RWPE2 (cell line): Measurements from ENCODE around the gene TMEM150A.

Experiments used
- ATAC-seq: fragments of 200-7000 bp; cut with Tn5 transposase; 3 replicates; pipeline ENCODE4 v1.9.1; 2021; ENCODE audit warnings: low read depth
- DNase-seq: peaks from one replicate; pipeline ENCODE4 v3.0.0-alpha.2; 2020; ENCODE audit warnings: low spot score
- H3K27ac ChIP-seq: fragments of 450-650 bp; 2 replicates; pipeline ENCODE4 v1.5.1; 2017; ENCODE audit warnings: mild to moderate bottlenecking; ENCODE audit not compliant: poor library complexity, severe bottlenecking
- H3K27me3 ChIP-seq: fragments of 250-450 bp; sonication (Bioruptor Pico); 2 replicates; pipeline ENCODE4 v1.5.1; 2021; ENCODE audit warnings: mild to moderate bottlenecking, moderate library complexity; ENCODE audit not compliant: insufficient read depth, poor library complexity, severe bottlenecking
- H3K36me3 ChIP-seq: fragments of 250-450 bp; sonication (Bioruptor Pico); 2 replicates; pipeline ENCODE4 v1.5.1; 2020; ENCODE audit warnings: low read depth, mild to moderate bottlenecking, moderate library complexity
- H3K4me1 ChIP-seq: fragments of 250-450 bp; sonication (Bioruptor Pico); 2 replicates; pipeline ENCODE4 v1.5.1; 2021; ENCODE audit warnings: mild to moderate bottlenecking, moderate library complexity; ENCODE audit not compliant: insufficient read depth, poor library complexity, severe bottlenecking
- H3K4me3 ChIP-seq: fragments of 250-450 bp; sonication (Bioruptor Pico); 2 replicates; pipeline ENCODE4 v1.5.1; 2021; ENCODE audit warnings: mild to moderate bottlenecking, moderate library complexity; ENCODE audit not compliant: severe bottlenecking
- H3K9me3 ChIP-seq: fragments of 250-450 bp; sonication (Bioruptor Pico); 2 replicates; pipeline ENCODE4 v1.5.1; 2021; ENCODE audit warnings: mild to moderate bottlenecking, moderate library complexity; ENCODE audit not compliant: severe bottlenecking
- CTCF ChIP-seq: fragments of 450-650 bp; IDR thresholded peaks from one replicate; pipeline ENCODE4 v1.5.1; 2017; ENCODE audit warnings: mild to moderate bottlenecking, moderate library complexity; ENCODE audit not compliant: poor library complexity, severe bottlenecking

The TMEM150A gene

GRCh38 chr2:85602476-85603234, at the start of gene TMEM150A:
TSS of gene TMEM150A (minus strand) at chr2:85602698. CDS start at chr2:85601948, 750 bp downstream.
- no peak for TF ChIP-seq CTCF
- Histone ChIP-seq H3K4me3 (peak within 1 kb of the TSS; percentile 58), H3K36me3 (peaks cover 11% of the 10 kb centered on the region), H3K27me3 (no peaks in the 10 kb centered on the region), H3K9me3 (no peaks in the 10 kb centered on the region), H3K4me1 (peaks cover 20% of the 10 kb centered on the region), H3K27ac (peak within 1 kb of the TSS; percentile 5)
- ATAC-seq (peak; percentile 92), DNase-seq (peak; percentile 89)

GRCh38 chr2:85652056-85652455, 49.6 kb upstream of the TMEM150A start:
- peaks cover 12% of the 10 kb centered on the region for H3K4me1 ChIP-seq
- no peak overlapping the region for H3K4me3 ChIP-seq
- no peak for ATAC-seq
- H3K9me3 ChIP-seq = no peaks in the 10 kb centered on the region
- DNase-seq = no peak
- peaks cover 53% of the 10 kb centered on the region for H3K36me3 ChIP-seq
- no peaks in the 10 kb centered on the region for H3K27me3 ChIP-seq
- no peak for TF ChIP-seq CTCF
- no peak overlapping the region for H3K27ac ChIP-seq

GRCh38 chr2:85651097-85651496, 48.6 kb upstream of the TMEM150A start:
- Histone ChIP-seq H3K27ac (no peak overlapping the region), H3K4me3 (no peak overlapping the region), H3K4me1 (peaks cover 12% of the 10 kb centered on the region), H3K36me3 (peaks cover 61% of the 10 kb centered on the region), H3K9me3 (no peaks in the 10 kb centered on the region), H3K27me3 (no peaks in the 10 kb centered on the region)
- TF ChIP-seq CTCF = no peak
- ATAC-seq (no peak), DNase-seq (no peak)

- Histone ChIP-seq H3K9me3 (no peaks in the 10 kb centered on the region), H3K36me3 (peaks cover 68% of the 10 kb centered on the region), H3K27me3 (no peaks in the 10 kb centered on the region), H3K4me1 (peaks cover 12% of the 10 kb centered on the region), H3K27ac (peak overlapping the region; percentile 25), H3K4me3 (no peak overlapping the region)
- DNase-seq (no peak), ATAC-seq (no peak)
- no peak for TF ChIP-seq CTCF
Measured at GRCh38 chr2:85650456-85650855, 48.0 kb upstream of the TMEM150A start.
